Psoas muscle (tissue), 8 donors: ENCODE data around the gene FAM20A. TPM values are rescaled to one million over a fixed set of nuclear protein-coding genes. Genes with fewer than 3 reads are reported as not detected.
"Not testable (repeated sequence)": the region's sequence is repeated elsewhere in the genome, so short reads cannot be mapped to it uniquely, and the experiment has no call there.

Experiments used
- ATAC-seq, 4 donors: fragments of 200-7000 bp; cut with Tn5 transposase; one replicate each; pipeline ENCODE4 v1.9.1; 2020; ENCODE audit warnings: moderate library complexity in 3 of 4, mild to moderate bottlenecking in 2 of 4
- DNase-seq, 2 donors: peaks; one replicate each; pipeline ENCODE4 v3.0.0-alpha.2; 2020
- H3K27ac ChIP-seq: fragments of 200-600 bp; one replicate; pipeline ENCODE4 v1.8.0; 2022
- H3K27me3 ChIP-seq, 3 donors: fragments of 200-600 bp in 1 of 3; one replicate each; pipeline versions ENCODE4 v1.6.1 to v1.8.0; 2013 to 2022; ENCODE audit warnings: low read length in 2 of 3, mild to moderate bottlenecking in 2 of 3, moderate library complexity in 1 of 3; ENCODE audit not compliant: insufficient read depth in 3 of 3
- H3K36me3 ChIP-seq, 2 donors: fragments of 200-600 bp in 1 of 2; one replicate each; pipeline versions ENCODE4 v1.6.1 to v1.8.0; 2013 to 2022; ENCODE audit warnings: low read depth in 1 of 2, mild to moderate bottlenecking in 1 of 2, moderate library complexity in 1 of 2; ENCODE audit not compliant: insufficient read depth in 1 of 2
- H3K4me1 ChIP-seq: fragments of 200-600 bp; one replicate; pipeline ENCODE4 v1.8.0; 2022
- H3K4me3 ChIP-seq: fragments of 200-600 bp; one replicate; pipeline ENCODE4 v1.8.0; 2022; ENCODE audit warnings: mild to moderate bottlenecking
- H3K9me3 ChIP-seq: fragments of 200-600 bp; one replicate; pipeline ENCODE4 v1.8.0; 2022
- WGBS, 3 donors: extraction: QIAGEN DNeasy Blood & Tissue Kit; methylation state at CpG; one replicate each; pipeline versions ENCODE4 v1.1.6 to v1.1.7; 2013; 5-methylcytosine and 5-hydroxymethylcytosine counted together
- intact Hi-C, 2 donors: fragments of 100-400 bp; cut with DNase I; formaldehyde crosslinking; loops; one replicate each; pipeline versions ENCODE4 v1.11.0 to v1.14.2; 2022
- polyA plus RNA-seq, 3 donors: library from polyadenylated mRNA; stranded (reverse); fragments of 200-250 nt; gene quantifications; one replicate each; pipeline ENCODE4 v1.2.3, GENCODE V29; 2013
- total RNA-seq, 4 donors: library from RNA; stranded (reverse); fragmentation: NEBNext Ultra II Directional in 2 of 4; extraction: Animal tissue kit (Norgen Biotek cat#: 25700) in 2 of 4; gene quantifications; one replicate each; pipeline versions ENCODE4 v1.2.1 to v1.2.4, GENCODE V29; 2021 to 2023
- TF ChIP-seq, protein P1 (sequence below): fragments of 200-600 bp; IDR thresholded peaks from one replicate; pipeline ENCODE4 v1.8.0; 2022; ENCODE audit warnings: antibody characterized with exemption
- donor health status: healthy with polysubstance abuse.
- donor health status: DM: no; HTN: no; CAD: no; lungs with moderate emphysema.
- donor health status: Bipolar disorder and iron deficiency.
- donor health status: healthy.
- donor health status: DM: yes; HTN: yes; CAD: no.
- donor health status: DM: no; HTN: no; CAD: no.
- donor health status: DM: no; HTN: no; CAD: no.
- donor health status: DM: yes; HTN: yes; CAD: no.

The FAM20A gene
- total and polyA plus RNA-seq, 7 donors, result 0.83 to 7.1 (median 1.8) TPM

DNA sequence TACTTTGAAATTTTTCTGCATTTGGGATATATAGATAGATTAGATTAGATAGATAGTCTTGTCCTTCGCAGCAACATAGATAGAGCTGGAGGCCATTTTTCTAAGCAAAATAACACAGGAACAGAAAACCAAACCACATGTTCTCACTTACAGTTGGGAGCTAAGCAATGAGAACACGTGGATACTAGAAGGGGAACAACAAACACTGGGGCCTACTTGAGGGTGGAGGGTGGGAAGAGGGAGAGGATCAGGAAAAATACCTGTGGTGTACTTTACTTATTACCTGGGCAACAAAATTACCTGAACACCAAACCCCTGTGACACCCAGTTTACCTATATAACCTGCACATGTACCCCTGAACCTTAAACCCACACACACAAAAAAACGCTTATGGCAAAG, 74.6 kb downstream of the FAM20A start:
- Histone ChIP-seq H3K4me3 (no peak overlapping the region), H3K27ac (no peak overlapping the region), H3K4me1 (peaks cover 22% of the 10 kb centered on the region), H3K27me3 (no peaks in the 10 kb centered on the region), H3K36me3 (peaks cover 21 to 100% of the 10 kb centered on the region in 2 donors), H3K9me3 (no peaks in the 10 kb centered on the region)
- TF ChIP-seq, protein P1, sequence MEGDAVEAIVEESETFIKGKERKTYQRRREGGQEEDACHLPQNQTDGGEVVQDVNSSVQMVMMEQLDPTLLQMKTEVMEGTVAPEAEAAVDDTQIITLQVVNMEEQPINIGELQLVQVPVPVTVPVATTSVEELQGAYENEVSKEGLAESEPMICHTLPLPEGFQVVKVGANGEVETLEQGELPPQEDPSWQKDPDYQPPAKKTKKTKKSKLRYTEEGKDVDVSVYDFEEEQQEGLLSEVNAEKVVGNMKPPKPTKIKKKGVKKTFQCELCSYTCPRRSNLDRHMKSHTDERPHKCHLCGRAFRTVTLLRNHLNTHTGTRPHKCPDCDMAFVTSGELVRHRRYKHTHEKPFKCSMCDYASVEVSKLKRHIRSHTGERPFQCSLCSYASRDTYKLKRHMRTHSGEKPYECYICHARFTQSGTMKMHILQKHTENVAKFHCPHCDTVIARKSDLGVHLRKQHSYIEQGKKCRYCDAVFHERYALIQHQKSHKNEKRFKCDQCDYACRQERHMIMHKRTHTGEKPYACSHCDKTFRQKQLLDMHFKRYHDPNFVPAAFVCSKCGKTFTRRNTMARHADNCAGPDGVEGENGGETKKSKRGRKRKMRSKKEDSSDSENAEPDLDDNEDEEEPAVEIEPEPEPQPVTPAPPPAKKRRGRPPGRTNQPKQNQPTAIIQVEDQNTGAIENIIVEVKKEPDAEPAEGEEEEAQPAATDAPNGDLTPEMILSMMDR, result no peak
- ATAC-seq (no peak), DNase-seq (no peak)
- 82 to 90% (median 84%) methylated on average over 3 of the region's 3 CpGs for WGBS, 3 donors
- intact Hi-C loops, result loop anchor here in 1 of 2 donors (10.0 kb wide), 1 partner anchor 718 kb away; no protein-coding TSS in a partner anchor

GRCh38 chr17:68522266-68522665, 78.9 kb downstream of the FAM20A start:
- H3K4me1 ChIP-seq, result peaks cover 61% of the 10 kb centered on the region
- TF ChIP-seq, protein P1, result no peak
- no peak for ATAC-seq
- H3K27me3 ChIP-seq, result no peaks in the 10 kb centered on the region
- H3K27ac ChIP-seq, result no peak overlapping the region
- peaks cover 30 to 97% of the 10 kb centered on the region in 2 donors for H3K36me3 ChIP-seq
- no peaks in the 10 kb centered on the region for H3K9me3 ChIP-seq
- no peak for DNase-seq
- intact Hi-C loops, result loop anchor here in 1 of 2 donors (10.0 kb wide), 1 partner anchor 723 kb away; no protein-coding TSS in a partner anchor
- H3K4me3 ChIP-seq, result peak overlapping the region; percentile 90

DNA sequence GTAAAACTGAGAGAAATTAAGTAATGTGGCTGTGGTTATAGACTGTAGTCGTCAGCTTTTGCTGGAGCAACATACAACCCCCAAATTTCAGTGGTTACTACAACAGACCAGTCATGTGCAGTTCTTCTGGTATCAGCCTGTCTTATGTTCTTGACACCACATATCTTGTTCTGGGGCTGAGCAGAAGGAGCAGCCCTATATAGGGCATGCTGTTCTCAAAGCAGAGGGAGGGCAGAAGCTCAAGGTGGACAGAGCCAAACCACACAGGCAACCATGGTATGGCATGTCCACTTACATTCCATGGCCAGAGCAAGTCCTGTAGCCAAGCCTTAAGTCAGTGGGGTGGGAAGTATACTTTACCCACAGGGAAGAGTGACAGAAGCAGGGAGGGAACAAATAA, 81.3 kb downstream of the FAM20A start:
- DNase-seq (peak; percentile 23 to 64), ATAC-seq (peak; percentile 81 to 94 (median 89))
- TF ChIP-seq, protein P1, result no peak
- 31 to 53% (median 37%) methylated on average over 1 of the region's 1 CpG for WGBS, 3 donors
- no peaks in the 10 kb centered on the region for H3K27me3 ChIP-seq
- no peaks in the 10 kb centered on the region for H3K9me3 ChIP-seq
- H3K36me3 ChIP-seq, result peaks cover 29 to 97% of the 10 kb centered on the region in 2 donors
- H3K4me3 ChIP-seq, result peak overlapping the region; percentile 90
- intact Hi-C loops, result loop anchor here in 1 of 2 donors (10.0 kb wide), 1 partner anchor 725 kb away; no protein-coding TSS in a partner anchor
- H3K27ac ChIP-seq, result peak overlapping the region; percentile 98
- H3K4me1 ChIP-seq, result peaks cover 69% of the 10 kb centered on the region

- H3K4me1 ChIP-seq, result peaks cover 69% of the 10 kb centered on the region
- peak overlapping the region; percentile 90 for H3K4me3 ChIP-seq
- peak overlapping the region; percentile 98 for H3K27ac ChIP-seq
- DNase-seq, H3K27me3 ChIP-seq, H3K9me3 ChIP-seq, intact Hi-C loops: not testable (repeated sequence)
- peak in 1 of 4 donors; percentile 1 for ATAC-seq
- H3K36me3 ChIP-seq, result peaks cover 27 to 97% of the 10 kb centered on the region in 2 donors
- WGBS, 3 donors, result 80 to 85% (median 85%) methylated on average over 3 of the region's 3 CpGs
Observed at GRCh38 chr17:68519051-68519450, 82.1 kb downstream of the FAM20A start.

DNA sequence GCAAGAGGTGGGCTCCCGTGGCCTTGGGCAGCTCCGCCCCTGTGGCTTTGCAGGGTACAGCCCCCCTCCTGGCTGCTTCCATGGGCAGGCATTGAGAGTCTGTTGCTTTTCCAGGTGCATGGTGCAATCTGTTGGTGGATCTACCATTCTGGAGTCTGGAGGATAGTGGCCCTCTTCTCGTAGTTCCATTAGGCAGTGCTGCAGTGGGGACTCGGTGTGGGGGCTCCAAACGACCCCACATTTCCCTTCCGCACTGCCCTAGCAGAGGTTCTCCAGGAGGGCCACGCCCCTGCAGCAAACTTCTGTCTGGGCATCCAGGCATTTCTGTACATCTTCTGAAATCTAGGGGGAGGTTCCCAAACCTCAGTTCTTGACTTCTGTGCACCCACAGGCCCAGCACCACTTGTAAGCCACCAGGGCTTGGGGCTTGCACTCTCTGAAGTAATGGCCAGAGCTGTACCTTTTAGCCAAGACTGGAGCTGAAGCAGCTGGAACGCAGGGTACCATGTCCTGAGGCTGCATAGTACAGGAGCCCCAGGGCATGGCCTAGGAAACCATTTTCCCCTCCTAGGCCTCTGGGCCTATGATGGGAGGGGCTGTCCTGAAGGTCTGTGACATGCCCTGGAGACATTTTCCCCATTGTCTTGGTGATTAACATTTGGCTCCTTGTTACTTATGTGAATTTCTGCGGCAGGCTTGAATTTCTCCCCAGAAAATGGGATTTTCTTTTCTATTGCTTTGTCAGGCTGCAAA, 82.9 kb downstream of the FAM20A start:
- H3K27ac ChIP-seq, result peak overlapping the region; percentile 98
- TF ChIP-seq, protein P1, result no peak
- H3K4me3 ChIP-seq, result peak overlapping the region; percentile 90
- ATAC-seq, result peak in 1 of 4 donors; percentile 17
- 87 to 93% (median 88%) methylated on average over 9 of the region's 9 CpGs for WGBS, 3 donors
- H3K9me3 ChIP-seq, result no peaks in the 10 kb centered on the region
- peaks cover 63% of the 10 kb centered on the region for H3K4me1 ChIP-seq
- peaks cover 23 to 92% of the 10 kb centered on the region in 2 donors for H3K36me3 ChIP-seq
- H3K27me3 ChIP-seq, result no peaks in the 10 kb centered on the region
- intact Hi-C loops, result no loop called here
- no peak for DNase-seq

- Histone ChIP-seq H3K36me3 (peaks cover 17 to 86% of the 10 kb centered on the region in 2 donors), H3K27ac (peak overlapping the region; percentile 98), H3K4me3 (peak overlapping the region; percentile 90), H3K4me1 (peaks cover 57% of the 10 kb centered on the region)
- H3K27me3 ChIP-seq, DNase-seq, H3K9me3 ChIP-seq, intact Hi-C loops, ATAC-seq: not testable (repeated sequence)
- 84 to 95% (median 90%) methylated on average over 3 of the region's 3 CpGs for whole genome bisulfite sequencing, 3 donors
Observed at GRCh38 chr17:68517605-68518004, 83.6 kb downstream of the FAM20A start.
